Measurements from ENCODE around the gene GOLGA5.
"Not testable (repeated sequence)": the region's sequence is repeated elsewhere in the genome, so short reads cannot be mapped to it uniquely, and the experiment has no call there.

The GOLGA5 gene

DNA sequence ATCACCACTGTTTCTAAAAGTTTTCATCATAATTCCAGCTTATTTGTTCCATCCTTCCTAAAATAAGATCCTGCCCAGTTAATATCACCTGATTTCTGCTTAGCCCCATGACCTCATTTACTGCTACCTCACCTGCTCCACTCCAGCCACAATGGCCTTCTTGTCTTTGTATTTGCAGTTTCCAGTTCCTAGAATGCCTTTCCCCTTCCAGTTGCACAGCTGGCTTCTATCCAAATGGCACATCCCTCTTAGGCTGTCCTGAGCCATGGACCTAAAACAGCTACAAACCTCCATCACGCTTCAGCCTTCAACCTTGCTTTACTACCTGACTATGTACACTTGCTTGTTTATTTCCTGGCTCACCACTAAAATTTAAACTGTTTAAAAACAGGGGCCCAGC, 39.1 kb upstream of the GOLGA5 start:
- TF ChIP-seq, protein P1, sequence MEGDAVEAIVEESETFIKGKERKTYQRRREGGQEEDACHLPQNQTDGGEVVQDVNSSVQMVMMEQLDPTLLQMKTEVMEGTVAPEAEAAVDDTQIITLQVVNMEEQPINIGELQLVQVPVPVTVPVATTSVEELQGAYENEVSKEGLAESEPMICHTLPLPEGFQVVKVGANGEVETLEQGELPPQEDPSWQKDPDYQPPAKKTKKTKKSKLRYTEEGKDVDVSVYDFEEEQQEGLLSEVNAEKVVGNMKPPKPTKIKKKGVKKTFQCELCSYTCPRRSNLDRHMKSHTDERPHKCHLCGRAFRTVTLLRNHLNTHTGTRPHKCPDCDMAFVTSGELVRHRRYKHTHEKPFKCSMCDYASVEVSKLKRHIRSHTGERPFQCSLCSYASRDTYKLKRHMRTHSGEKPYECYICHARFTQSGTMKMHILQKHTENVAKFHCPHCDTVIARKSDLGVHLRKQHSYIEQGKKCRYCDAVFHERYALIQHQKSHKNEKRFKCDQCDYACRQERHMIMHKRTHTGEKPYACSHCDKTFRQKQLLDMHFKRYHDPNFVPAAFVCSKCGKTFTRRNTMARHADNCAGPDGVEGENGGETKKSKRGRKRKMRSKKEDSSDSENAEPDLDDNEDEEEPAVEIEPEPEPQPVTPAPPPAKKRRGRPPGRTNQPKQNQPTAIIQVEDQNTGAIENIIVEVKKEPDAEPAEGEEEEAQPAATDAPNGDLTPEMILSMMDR (conservative IDR thresholded peaks at IDR 0.05), result no peak
- H3K27ac ChIP-seq, result no peak overlapping the region

DNA sequence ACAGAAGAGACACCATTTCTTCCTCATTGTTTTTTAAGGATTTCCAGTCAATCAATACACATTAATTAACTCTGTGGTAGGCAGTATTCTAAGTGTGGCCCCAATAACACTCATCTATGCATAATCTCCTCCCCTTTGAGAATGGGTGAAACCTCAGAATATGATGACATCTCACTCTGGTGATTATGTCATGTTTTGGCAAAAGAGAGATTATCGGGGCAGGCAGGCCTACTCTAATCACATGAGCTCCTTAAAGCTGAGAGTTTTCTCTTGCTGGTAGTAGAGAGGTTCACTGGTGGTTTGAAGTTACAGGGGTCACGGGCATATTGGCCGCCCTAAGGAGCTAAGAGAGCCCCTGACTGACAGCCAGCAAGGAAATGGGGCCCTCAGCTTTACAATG, 38.6 kb upstream of the GOLGA5 start:
- no peak overlapping the region for H3K27ac ChIP-seq
- TF ChIP-seq, protein P1 (conservative IDR thresholded peaks at IDR 0.05), result no peak

DNA sequence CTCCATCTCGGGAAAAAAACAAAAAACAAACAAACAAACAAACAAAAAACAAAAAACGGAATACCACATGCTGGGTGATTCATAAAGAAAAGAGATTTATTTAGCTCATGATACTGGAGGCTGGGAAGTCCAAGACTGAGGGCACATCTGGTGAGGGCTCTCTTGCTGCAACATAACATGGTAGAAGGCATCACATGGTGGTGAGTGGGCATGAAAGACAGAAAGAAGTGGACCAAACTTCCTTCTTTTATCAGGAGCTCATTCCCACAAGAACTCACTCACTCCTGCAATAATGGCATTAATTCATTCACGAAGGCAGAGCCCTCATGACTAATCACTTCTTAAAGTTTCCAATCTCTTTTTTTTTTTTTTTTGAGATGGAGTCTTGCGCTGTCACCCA, 37.7 kb upstream of the GOLGA5 start:
- TF ChIP-seq, protein P1 (conservative IDR thresholded peaks at IDR 0.05), result no peak
- no peak overlapping the region for H3K27ac ChIP-seq

DNA sequence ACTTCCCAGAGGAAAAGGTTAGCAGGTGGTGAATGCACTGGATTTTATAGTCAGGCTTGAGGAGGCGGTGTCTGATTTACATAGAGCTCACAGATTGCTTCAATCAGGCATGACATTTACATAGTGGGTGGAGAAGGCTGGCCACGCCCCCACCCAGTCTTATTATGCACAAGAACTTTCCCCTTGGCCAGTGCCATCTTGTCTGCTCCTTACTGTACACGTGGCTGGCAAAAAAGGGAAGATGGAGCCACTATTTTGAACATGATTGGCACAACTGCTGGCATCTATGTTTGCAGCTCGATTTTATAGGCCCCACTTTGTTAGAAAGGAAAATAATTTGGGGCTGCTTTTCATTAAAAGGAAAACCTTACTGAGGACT, 34.8 kb upstream of the GOLGA5 start:
- no peak overlapping the region for H3K27ac ChIP-seq
- TF ChIP-seq, protein P1 (conservative IDR thresholded peaks at IDR 0.05), result no peak

DNA sequence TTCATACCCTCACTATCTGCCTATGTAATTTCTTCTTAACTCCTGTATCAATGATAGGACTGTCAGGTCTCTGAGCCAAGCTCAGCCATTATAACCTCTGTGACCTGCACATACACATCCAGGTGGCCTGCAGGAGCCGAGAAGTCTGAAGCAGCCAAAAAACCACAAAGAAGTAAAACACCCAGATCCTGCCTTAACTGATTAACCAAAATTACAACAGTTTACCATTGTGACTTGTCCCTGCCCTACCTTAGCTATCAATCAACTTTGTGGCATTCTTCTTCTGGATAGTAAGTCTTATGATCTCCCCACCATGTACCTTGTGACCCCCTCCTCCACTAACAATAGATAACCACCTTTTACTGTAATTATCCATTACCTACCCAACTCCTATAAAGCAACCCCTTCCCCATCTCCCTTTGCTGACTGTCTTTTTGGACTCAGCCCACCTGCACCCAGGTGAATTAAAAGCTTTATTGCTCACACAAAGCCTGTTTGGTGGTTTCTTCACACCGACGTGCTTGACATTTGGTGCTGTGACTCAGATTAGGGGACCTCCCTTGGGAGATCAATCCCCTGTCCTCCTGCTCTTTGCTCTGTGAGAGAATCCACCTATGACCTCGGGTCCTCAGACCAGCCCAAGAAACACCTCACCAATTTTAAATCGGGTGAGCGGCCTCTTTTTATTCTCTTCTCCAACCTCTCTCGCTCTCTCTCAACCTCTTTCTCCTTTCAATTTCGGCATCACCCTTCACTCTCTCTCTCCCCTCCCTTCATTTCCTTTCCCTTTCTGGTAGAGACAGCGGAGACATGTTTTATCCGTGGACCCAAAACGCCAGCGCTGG, 34.2 kb upstream of the GOLGA5 start:
- no peak overlapping the region for H3K27ac ChIP-seq
- TF ChIP-seq, protein P1 (conservative IDR thresholded peaks at IDR 0.05), result no peak

DNA sequence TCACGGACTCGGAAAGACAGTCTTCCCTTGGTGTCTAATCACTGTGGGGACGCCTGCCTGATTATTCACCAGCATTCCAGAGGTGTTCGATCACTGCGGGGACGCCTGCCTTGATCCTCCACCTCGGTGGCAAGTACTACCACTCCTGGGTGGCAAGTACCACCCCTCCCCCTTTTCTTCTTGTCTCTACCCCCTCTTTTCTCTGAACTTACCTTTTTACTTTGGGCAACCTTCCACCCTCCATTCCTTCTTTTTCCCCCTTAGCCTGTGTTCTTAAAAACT, 33.6 kb upstream of the GOLGA5 start:
- H3K27ac ChIP-seq, result no peak overlapping the region
- TF ChIP-seq, protein P1 (conservative IDR thresholded peaks at IDR 0.05), result no peak

DNA sequence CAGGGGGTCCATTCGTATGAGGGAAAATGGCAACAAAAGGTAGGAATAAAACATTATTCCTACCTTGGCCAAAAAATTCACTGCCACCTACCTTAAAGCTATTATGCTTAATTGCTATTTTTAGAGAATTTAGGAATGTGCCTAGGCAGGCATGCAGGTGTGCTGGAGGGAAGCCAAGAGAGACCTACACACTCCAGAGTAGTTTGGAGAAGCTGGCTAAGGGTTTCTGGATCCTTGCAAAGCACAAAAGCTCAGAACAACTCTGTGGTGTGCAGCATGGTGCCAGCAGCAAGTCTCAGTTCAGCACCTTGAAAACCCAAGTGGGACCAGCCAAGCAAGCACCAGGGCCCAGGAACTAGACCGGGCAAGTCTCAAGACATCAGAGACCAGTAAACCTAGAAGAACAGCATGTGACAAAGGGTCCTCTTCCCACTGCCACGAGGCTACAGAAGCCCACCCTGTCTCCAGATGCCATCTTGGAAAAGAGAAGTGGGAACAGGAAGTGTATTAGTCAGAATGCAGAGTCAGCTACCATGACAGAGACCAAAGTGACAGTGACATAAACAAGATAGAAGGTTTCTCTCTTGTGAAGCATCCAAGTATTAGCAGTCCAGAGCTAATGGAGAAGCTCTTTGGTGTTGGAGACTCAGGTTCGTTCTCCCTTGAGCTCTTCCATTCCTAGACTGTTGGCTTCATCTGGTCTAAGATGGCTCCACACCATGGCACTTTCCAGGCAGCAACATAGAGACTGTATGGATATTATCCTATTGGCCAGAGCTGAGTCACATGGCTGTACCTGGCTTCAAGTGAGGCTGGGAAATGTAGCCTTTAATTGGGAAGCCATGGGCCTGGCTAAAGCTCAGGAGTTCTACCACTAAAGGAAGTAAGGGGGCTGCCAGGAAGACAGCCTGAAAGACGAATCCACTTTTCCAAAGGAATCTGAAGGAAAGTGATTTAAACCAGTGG, 30.2 kb upstream of the GOLGA5 start:
- H3K27ac ChIP-seq, result not testable (repeated sequence)

DNA sequence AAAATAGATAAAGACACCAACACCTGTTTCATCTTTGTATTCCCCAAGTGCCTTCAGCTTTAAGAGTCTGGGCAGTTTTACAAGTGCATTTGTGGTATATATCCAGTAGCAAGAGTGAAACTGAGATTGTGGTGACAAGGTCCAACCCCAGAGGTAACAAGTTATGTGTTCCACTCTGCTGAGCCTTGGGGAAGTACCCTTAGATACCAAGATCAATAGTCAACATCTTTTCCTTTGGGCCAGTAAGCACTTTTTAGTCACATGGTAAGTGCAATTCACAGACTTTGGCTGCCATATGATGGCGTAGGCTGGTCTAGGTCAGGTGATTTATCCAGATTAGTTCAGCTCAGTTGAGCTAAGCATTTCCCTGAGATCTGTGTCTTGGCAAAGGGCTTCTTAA, 25.9 kb upstream of the GOLGA5 start:
- H3K27ac ChIP-seq, result not testable (repeated sequence)

Data from VCaP (cell line).